Measurements from ENCODE around the gene TMEM183A.
"Not testable (repeated sequence)": the region's sequence is repeated elsewhere in the genome, so short reads cannot be mapped to it uniquely, and the experiment has no call there.

- TF ChIP-seq CTCF (IDR thresholded peaks at IDR 0.05; ENCODE audit: low read length); EZH2 (optimal IDR thresholded peaks at IDR 0.05; ENCODE audit: low read depth, low read length): not testable (repeated sequence)
Observed at GRCh38 chr1:203022855-203023254, 15.7 kb downstream of the TMEM183A start.

Data from MM.1S (cell line).